ENCODE measurements around the gene GRIP1.

- TF ChIP-seq POLR2A (IDR thresholded peaks at IDR 0.05) (no peak), CTCF (IDR thresholded peaks at IDR 0.05) (no peak), POLR2AphosphoS5 (IDR thresholded peaks at IDR 0.05) (no peak)
Observed at GRCh38 chr12:66637699-66638301, 41.1 kb downstream of the GRIP1 start.
